ENCODE measurements around the gene ABCC8. TPM values are rescaled to one million over a fixed set of nuclear protein-coding genes. Genes with fewer than 3 reads are reported as not detected.

ABCC8 gene
- total and polyA plus RNA-seq, 10 of the 15 experiments (the other 5 are each of a cell fraction or from before 2014, with no cell fraction given) = not detected

GRCh38 chr11:17478070-17478469 is 1.4 kb upstream of the ABCC8 start:
- intact Hi-C loops (cut with micrococcal nuclease; ENCODE audit: unreplicated experiment) = no loop called here
- 44% methylated on average over 6 of the region's 6 CpGs for WGBS (ENCODE audit: insufficient coverage, insufficient replicate concordance, low lambda C conversion rate, missing lambda C conversion rate)
- Histone ChIP-seq H3K79me2 (ENCODE audit: control insufficient read depth, insufficient read depth, low read length) (no peaks in the 10 kb centered on the region), H2AFZ (ENCODE audit: control insufficient read depth, low read depth, low read length) (no peak overlapping the region), H3K27me3 (replicated peaks in 1 of 2; ENCODE audit: control insufficient read depth in 2 of 2, insufficient read depth in 2 of 2, low read length in 1 of 2) (peaks cover 3 to 11% of the 10 kb centered on the region in 2 experiments; a peak in 3 of 4 replicates), H3K4me1 (ENCODE audit: control insufficient read depth, insufficient read depth, low read length) (no peaks in the 10 kb centered on the region), H3K9me3 (replicated peaks; ENCODE audit: control insufficient read depth, insufficient read depth, low read length) (no peaks in the 10 kb centered on the region), H3K4me3 (no peak overlapping the region), H3K9ac (ENCODE audit: control insufficient read depth, insufficient read depth, low read length) (no peak overlapping the region), H3K27ac (ENCODE audit: control insufficient read depth, insufficient read depth) (no peak overlapping the region), H4K20me1 (ENCODE audit: control insufficient read depth, insufficient read depth) (no peaks in the 10 kb centered on the region), H3K4me2 (ENCODE audit: control insufficient read depth, insufficient read depth) (no peak overlapping the region), H3K36me3 (ENCODE audit: control insufficient read depth in 2 of 2, insufficient read depth in 2 of 2, low read length in 1 of 2) (no peaks in the 10 kb centered on the region)
- DNase-seq (ENCODE audit: low read depth, low spot score) = no peak
- BruUV-seq (replicated peaks) = no TSS peak
- ATAC-seq = no peak
- TF ChIP-seq MYB (IDR thresholded peaks at IDR 0.05; ENCODE audit: borderline replicate concordance, low read depth, low read length) (no peak), TARDBP (IDR thresholded peaks at IDR 0.05; ENCODE audit: borderline replicate concordance) (no peak)
- RAD21 ChIA-PET (ENCODE audit: unreplicated experiment) = no interaction called here
- SMC1A ChIA-PET (ENCODE audit: uncharacterized antibody, unreplicated experiment) = no interaction called here
- CTCF ChIA-PET = no interaction called here
- in situ Hi-C loops (cut with MboI) = no loop called here
- FAIRE-seq = no peak
- POLR2A ChIA-PET = no interaction called here

- BruUV-seq (replicated peaks) = no TSS peak
- H4K20me1 ChIP-seq (ENCODE audit: control insufficient read depth, insufficient read depth) = no peaks in the 10 kb centered on the region
- FAIRE-seq = no peak
- no peaks in the 10 kb centered on the region for H3K9me3 ChIP-seq (replicated peaks; ENCODE audit: control insufficient read depth, insufficient read depth, low read length)
- H2AFZ ChIP-seq (ENCODE audit: control insufficient read depth, low read depth, low read length) = no peak overlapping the region
- H3K27ac ChIP-seq (ENCODE audit: control insufficient read depth, insufficient read depth) = no peak overlapping the region
- no peak overlapping the region for H3K4me3 ChIP-seq
- ATAC-seq = no peak
- no peak for DNase-seq (ENCODE audit: low read depth, low spot score)
- RAD21 ChIA-PET (ENCODE audit: unreplicated experiment) = no interaction called here
- H3K9ac ChIP-seq (ENCODE audit: control insufficient read depth, insufficient read depth, low read length) = no peak overlapping the region
- in situ Hi-C loops (cut with MboI) (no loop called here), intact Hi-C loops (cut with micrococcal nuclease; ENCODE audit: unreplicated experiment) (no loop called here)
- H3K4me1 ChIP-seq (ENCODE audit: control insufficient read depth, insufficient read depth, low read length) = no peaks in the 10 kb centered on the region
- POLR2A ChIA-PET = no interaction called here
- SMC1A ChIA-PET (ENCODE audit: uncharacterized antibody, unreplicated experiment) = no interaction called here
- H3K79me2 ChIP-seq (ENCODE audit: control insufficient read depth, insufficient read depth, low read length) = no peaks in the 10 kb centered on the region
- WGBS (ENCODE audit: insufficient coverage, insufficient replicate concordance, low lambda C conversion rate, missing lambda C conversion rate) = 43% methylated on average over 6 of the region's 6 CpGs
- CTCF ChIA-PET = no interaction called here
- no peaks in the 10 kb centered on the region for H3K36me3 ChIP-seq (ENCODE audit: control insufficient read depth in 2 of 2, insufficient read depth in 2 of 2, low read length in 1 of 2)
- H3K4me2 ChIP-seq (ENCODE audit: control insufficient read depth, insufficient read depth) = no peak overlapping the region
- H3K27me3 ChIP-seq (replicated peaks in 1 of 2; ENCODE audit: control insufficient read depth in 2 of 2, insufficient read depth in 2 of 2, low read length in 1 of 2) = peaks cover 3 to 14% of the 10 kb centered on the region in 2 experiments; a peak in 3 of 4 replicates
- TF ChIP-seq YBX1 (IDR thresholded peaks at IDR 0.05) (no peak), ZNF217 (IDR thresholded peaks at IDR 0.05) (no peak), NFYA (IDR thresholded peaks at IDR 0.05; ENCODE audit: borderline replicate concordance, low read depth, low read length) (no peak), MEF2A (IDR thresholded peaks at IDR 0.05; ENCODE audit: insufficient read depth, low read depth, low read length) (no peak), E2F4 (IDR thresholded peaks at IDR 0.05; ENCODE audit: low read depth, low read length) (no peak), YY1 (IDR thresholded peaks at IDR 0.05; ENCODE audit: low read depth, low read length) (no peak), ZNF207 (IDR thresholded peaks at IDR 0.05; ENCODE audit: borderline replicate concordance) (no peak), KLF5 (IDR thresholded peaks at IDR 0.05; ENCODE audit: partially characterized antibody) (no peak), GABPA (IDR thresholded peaks at IDR 0.05; ENCODE audit: low read depth) (no peak), MAX (IDR thresholded peaks at IDR 0.05; ENCODE audit: low read depth, low read length) (no peak), BHLHE40 (IDR thresholded peaks at IDR 0.05; ENCODE audit: borderline replicate concordance in 1 of 2, low read depth in 2 of 2, low read length in 1 of 2) (no peak), RAD51 (IDR thresholded peaks at IDR 0.05) (no peak)
- TF ChIP-seq, protein P1, sequence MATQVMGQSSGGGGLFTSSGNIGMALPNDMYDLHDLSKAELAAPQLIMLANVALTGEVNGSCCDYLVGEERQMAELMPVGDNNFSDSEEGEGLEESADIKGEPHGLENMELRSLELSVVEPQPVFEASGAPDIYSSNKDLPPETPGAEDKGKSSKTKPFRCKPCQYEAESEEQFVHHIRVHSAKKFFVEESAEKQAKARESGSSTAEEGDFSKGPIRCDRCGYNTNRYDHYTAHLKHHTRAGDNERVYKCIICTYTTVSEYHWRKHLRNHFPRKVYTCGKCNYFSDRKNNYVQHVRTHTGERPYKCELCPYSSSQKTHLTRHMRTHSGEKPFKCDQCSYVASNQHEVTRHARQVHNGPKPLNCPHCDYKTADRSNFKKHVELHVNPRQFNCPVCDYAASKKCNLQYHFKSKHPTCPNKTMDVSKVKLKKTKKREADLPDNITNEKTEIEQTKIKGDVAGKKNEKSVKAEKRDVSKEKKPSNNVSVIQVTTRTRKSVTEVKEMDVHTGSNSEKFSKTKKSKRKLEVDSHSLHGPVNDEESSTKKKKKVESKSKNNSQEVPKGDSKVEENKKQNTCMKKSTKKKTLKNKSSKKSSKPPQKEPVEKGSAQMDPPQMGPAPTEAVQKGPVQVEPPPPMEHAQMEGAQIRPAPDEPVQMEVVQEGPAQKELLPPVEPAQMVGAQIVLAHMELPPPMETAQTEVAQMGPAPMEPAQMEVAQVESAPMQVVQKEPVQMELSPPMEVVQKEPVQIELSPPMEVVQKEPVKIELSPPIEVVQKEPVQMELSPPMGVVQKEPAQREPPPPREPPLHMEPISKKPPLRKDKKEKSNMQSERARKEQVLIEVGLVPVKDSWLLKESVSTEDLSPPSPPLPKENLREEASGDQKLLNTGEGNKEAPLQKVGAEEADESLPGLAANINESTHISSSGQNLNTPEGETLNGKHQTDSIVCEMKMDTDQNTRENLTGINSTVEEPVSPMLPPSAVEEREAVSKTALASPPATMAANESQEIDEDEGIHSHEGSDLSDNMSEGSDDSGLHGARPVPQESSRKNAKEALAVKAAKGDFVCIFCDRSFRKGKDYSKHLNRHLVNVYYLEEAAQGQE (IDR thresholded peaks at IDR 0.05; ENCODE audit: low read depth, low read length) = no peak
These were observed 716 bp upstream of the ABCC8 start for GRCh38 chr11:17477361-17477760.
